SK-N-SH (cell line): Measurements from ENCODE around the gene LSM3. TPM values are rescaled to one million over a fixed set of nuclear protein-coding genes. Genes with fewer than 3 reads are reported as not detected.

Experiments
- CTCF ChIA-PET: fragments of 300-600, 350-600 bp; formaldehyde crosslinking; extraction: SDS; loops from one replicate; lab custom pipeline; 2021; lab: Yijun Ruan, JAX
- POLR2A ChIA-PET: fragments of 350-600 bp; sonication (Branson Sonifier 250); formaldehyde crosslinking; extraction: SDS; loops from one replicate; lab custom pipeline; 2020; ENCODE audit warnings: antibody characterized with exemption, inconsistent platforms; lab: Yijun Ruan, JAX
- DNase-seq: peaks from one replicate; pipeline ENCODE4 v3.0.0; 2012
- H2AFZ ChIP-seq: fragments of 200-600 bp; sonication (generic); 2 replicates; pipeline ENCODE4 v1.8.1; 2016; ENCODE audit warnings: antibody characterized with exemption, mild to moderate bottlenecking, low read depth
- H3F3A ChIP-seq: fragments of 200-600 bp; sonication (generic); replicated peaks from 2 replicates; pipeline ENCODE3; 2016; ENCODE audit warnings: antibody characterized with exemption, mild to moderate bottlenecking; ENCODE audit not compliant: insufficient read depth
- H3K27ac ChIP-seq, 2 experiments: fragments of 200-500 bp in 1 of 2; fragments of 200-600 bp in 1 of 2; sonication (Bioruptor generic) in 1 of 2; sonication (generic), shearing (Covaris generic) in 1 of 2; 2 replicates each; pipeline versions ENCODE4 v1.5.1 to v1.6.1; 2014 to 2016; ENCODE audit warnings: low read depth in 2 of 2, inconsistent platforms in 1 of 2, low read length in 1 of 2, mild to moderate bottlenecking in 1 of 2, mixed read lengths in 1 of 2
- H3K27me3 ChIP-seq: fragments of 200-600 bp; sonication (generic), shearing (Covaris generic); 2 replicates; pipeline ENCODE4 v1.6.1; 2016; ENCODE audit warnings: mixed run types; ENCODE audit not compliant: insufficient read depth
- H3K36me3 ChIP-seq, 2 experiments: fragments of 200-500 bp in 1 of 2; fragments of 200-600 bp in 1 of 2; sonication (Bioruptor generic) in 1 of 2; sonication (generic) in 1 of 2; replicated peaks in 1 of 2; 2 replicates each; pipeline versions ENCODE3 to v1.5.1; 2014 to 2016; ENCODE audit warnings: low read length in 1 of 2, mild to moderate bottlenecking in 1 of 2; ENCODE audit not compliant: insufficient read depth in 2 of 2, control insufficient read depth in 1 of 2
- H3K4me1 ChIP-seq, 2 experiments: fragments of 200-500 bp in 1 of 2; fragments of 200-600 bp in 1 of 2; sonication (Bioruptor generic) in 1 of 2; sonication (generic), shearing (Covaris generic) in 1 of 2; 2 replicates each; pipeline versions ENCODE4 v1.5.1 to v1.6.1; 2014 to 2016; ENCODE audit warnings: low read depth in 1 of 2, low read length in 1 of 2, mixed run types in 1 of 2; ENCODE audit not compliant: insufficient read depth in 2 of 2, control insufficient read depth in 1 of 2
- H3K4me2 ChIP-seq: fragments of 200-600 bp; sonication (generic), shearing (Covaris generic); 2 replicates; pipeline ENCODE4 v1.6.1; 2017; ENCODE audit warnings: mixed run types
- H3K4me3 ChIP-seq, 2 experiments: fragments of 200-500 bp in 1 of 2; fragments of 200-600 bp in 1 of 2; sonication (Bioruptor generic) in 1 of 2; sonication (generic), shearing (Covaris generic) in 1 of 2; 2 replicates each; pipeline versions ENCODE4 v1.5.1 to v1.8.1; 2014 to 2016; ENCODE audit warnings: low read depth in 2 of 2, inconsistent platforms in 1 of 2, low read length in 1 of 2, mild to moderate bottlenecking in 1 of 2, mixed read lengths in 1 of 2, moderate library complexity in 1 of 2
- H3K79me2 ChIP-seq: fragments of 200-600 bp; sonication (generic); 2 replicates; pipeline ENCODE4 v1.8.1; 2017; ENCODE audit warnings: mild to moderate bottlenecking; ENCODE audit not compliant: insufficient read depth
- H3K9ac ChIP-seq: fragments of 200-600 bp; sonication (generic); 2 replicates; pipeline ENCODE4 v1.6.1; 2017; ENCODE audit warnings: mixed run types
- H3K9me2 ChIP-seq: fragments of 200-600 bp; sonication (generic); 2 replicates; pipeline ENCODE4 v1.6.1; 2017; ENCODE audit warnings: mixed run types
- H3K9me3 ChIP-seq: fragments of 200-600 bp; sonication (generic); 2 replicates; pipeline ENCODE4 v1.6.1; 2017; ENCODE audit warnings: mixed run types, mild to moderate bottlenecking, moderate library complexity
- H4K20me1 ChIP-seq: fragments of 200-600 bp; sonication (generic); 2 replicates; pipeline ENCODE4 v1.6.1; 2017; ENCODE audit warnings: mild to moderate bottlenecking, mixed run types; ENCODE audit not compliant: insufficient read depth
- CTCF ChIP-seq: fragments of 200-600 bp; sonication (generic); IDR thresholded peaks from 2 replicates; pipeline ENCODE4 v1.6.1; 2017; ENCODE audit warnings: antibody characterized with exemption, mild to moderate bottlenecking, moderate library complexity
- EP300 ChIP-seq, 2 experiments: IDR thresholded peaks; 2 replicates each; pipeline versions ENCODE4 v1.4.0 to v1.6.1; 2012; ENCODE audit warnings: borderline replicate concordance in 1 of 2, low read depth in 1 of 2, low read length in 1 of 2
- FOXM1 ChIP-seq: IDR thresholded peaks from 2 replicates; pipeline ENCODE4 v1.4.0; 2012; ENCODE audit warnings: low read depth, mild to moderate bottlenecking
- IRF3 ChIP-seq: fragments of 150-350 bp; IDR thresholded peaks from 2 replicates; pipeline ENCODE4 v1.6.1; 2016; ENCODE audit warnings: mild to moderate bottlenecking, low read depth, low read length
- JUND ChIP-seq: IDR thresholded peaks from 2 replicates; pipeline ENCODE4 v1.4.0; 2012
- MEF2A ChIP-seq: IDR thresholded peaks from 2 replicates; pipeline ENCODE4 v1.4.0; 2012; ENCODE audit warnings: low read depth, borderline replicate concordance
- NFIC ChIP-seq: IDR thresholded peaks from 2 replicates; pipeline ENCODE4 v1.4.0; 2012; ENCODE audit warnings: borderline replicate concordance
- POLR2AphosphoS5 ChIP-seq: IDR thresholded peaks from 2 replicates; pipeline ENCODE4 v1.6.1; 2012; ENCODE audit warnings: low read depth, low read length
- RAD21 ChIP-seq: IDR thresholded peaks from 2 replicates; pipeline ENCODE4 v1.6.1; 2012; ENCODE audit warnings: mild to moderate bottlenecking, low read length
- RCOR1 ChIP-seq: fragments of 150-350 bp; IDR thresholded peaks from 2 replicates; pipeline ENCODE4 v1.6.1; 2017; ENCODE audit warnings: antibody characterized with exemption, low read length
- REST ChIP-seq: IDR thresholded peaks from 2 replicates; pipeline ENCODE4 v1.6.1; 2012; ENCODE audit warnings: mild to moderate bottlenecking, low read depth, low read length, moderate library complexity
- RXRA ChIP-seq: IDR thresholded peaks from 2 replicates; pipeline ENCODE4 v1.4.0; 2012; ENCODE audit warnings: low read depth, mild to moderate bottlenecking, borderline replicate concordance
- USF1 ChIP-seq: IDR thresholded peaks from 2 replicates; pipeline ENCODE4 v1.4.0; 2012; ENCODE audit warnings: low read depth, borderline replicate concordance
- YY1 ChIP-seq: IDR thresholded peaks from 2 replicates; pipeline ENCODE4 v1.4.0; 2012; ENCODE audit warnings: low read depth, mild to moderate bottlenecking
- WGBS: methylation state at CpG from one replicate; pipeline ENCODE4 v1.1.6; 2017; ENCODE audit warnings: low lambda C conversion rate; 5-methylcytosine and 5-hydroxymethylcytosine counted together
- polyA plus RNA-seq, 3 experiments: library from polyadenylated mRNA; depleted of rRNA; stranded (reverse); fragments of >200 nt; gene quantifications; 2 replicates each; pipeline ENCODE4 v1.2.3, GENCODE V29; 2012
- TF ChIP-seq, protein P1 (sequence below): IDR thresholded peaks from 2 replicates; pipeline ENCODE4 v1.4.0; 2012; ENCODE audit warnings: low read depth
- TF ChIP-seq, protein P2 (sequence below): IDR thresholded peaks from 2 replicates; pipeline ENCODE4 v1.4.0; 2012; ENCODE audit warnings: low read depth, borderline replicate concordance

The LSM3 gene
- polyA plus RNA-seq, 1 of the 3 experiments (the other 2 are of a cell fraction): 5.1 TPM

- 95% methylated on average over 19 of the region's 19 CpGs for WGBS
- Histone ChIP-seq H3K9me3 (no peaks in the 10 kb centered on the region), H3K36me3 (peaks cover 13 to 70% of the 10 kb centered on the region in 2 experiments), H3K27ac (peak overlapping the region; percentile 78 to 100), H3K4me2 (no peak overlapping the region), H3K9me2 (no peaks in the 10 kb centered on the region), H3K79me2 (no peaks in the 10 kb centered on the region; the same call in 1 of the 2 replicates), H3K4me3 (no peak overlapping the region), H3F3A (peaks cover 43% of the 10 kb centered on the region), H3K9ac (0 out of 2 replicates have a peak overlapping the region, but pooled peaks have one; percentile 85), H2AFZ (no peak overlapping the region), H3K27me3 (no peaks in the 10 kb centered on the region), H4K20me1 (no peaks in the 10 kb centered on the region), H3K4me1 (peaks cover 15 to 27% of the 10 kb centered on the region in 2 experiments)
- DNase-seq: no peak
- POLR2A ChIA-PET: interaction anchor here (0.6 to 1.1 kb wide), 3 partner anchors 17 to 245 kb away, joined by 3 to 4 read pairs (median 3); partner anchors contain the start of gene CHCHD4
- CTCF ChIA-PET: interaction anchor here (0.8 to 1.5 kb wide), 2 partner anchors 10 to 23 kb away, joined by 3 read pairs; no protein-coding TSS in a partner anchor
- TF ChIP-seq USF1: no peak
- no peak for TF ChIP-seq CTCF
- TF ChIP-seq RCOR1: no peak
- TF ChIP-seq, protein P1, sequence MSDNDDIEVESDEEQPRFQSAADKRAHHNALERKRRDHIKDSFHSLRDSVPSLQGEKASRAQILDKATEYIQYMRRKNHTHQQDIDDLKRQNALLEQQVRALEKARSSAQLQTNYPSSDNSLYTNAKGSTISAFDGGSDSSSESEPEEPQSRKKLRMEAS: no peak
- TF ChIP-seq, protein P2, sequence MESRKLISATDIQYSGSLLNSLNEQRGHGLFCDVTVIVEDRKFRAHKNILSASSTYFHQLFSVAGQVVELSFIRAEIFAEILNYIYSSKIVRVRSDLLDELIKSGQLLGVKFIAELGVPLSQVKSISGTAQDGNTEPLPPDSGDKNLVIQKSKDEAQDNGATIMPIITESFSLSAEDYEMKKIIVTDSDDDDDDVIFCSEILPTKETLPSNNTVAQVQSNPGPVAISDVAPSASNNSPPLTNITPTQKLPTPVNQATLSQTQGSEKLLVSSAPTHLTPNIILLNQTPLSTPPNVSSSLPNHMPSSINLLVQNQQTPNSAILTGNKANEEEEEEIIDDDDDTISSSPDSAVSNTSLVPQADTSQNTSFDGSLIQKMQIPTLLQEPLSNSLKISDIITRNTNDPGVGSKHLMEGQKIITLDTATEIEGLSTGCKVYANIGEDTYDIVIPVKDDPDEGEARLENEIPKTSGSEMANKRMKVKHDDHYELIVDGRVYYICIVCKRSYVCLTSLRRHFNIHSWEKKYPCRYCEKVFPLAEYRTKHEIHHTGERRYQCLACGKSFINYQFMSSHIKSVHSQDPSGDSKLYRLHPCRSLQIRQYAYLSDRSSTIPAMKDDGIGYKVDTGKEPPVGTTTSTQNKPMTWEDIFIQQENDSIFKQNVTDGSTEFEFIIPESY: no peak
- no peak for TF ChIP-seq EP300 (IDR thresholded peaks at IDR 0.05; ENCODE audit: borderline replicate concordance in 1 of 2, low read depth in 1 of 2, low read length in 1 of 2)
- TF ChIP-seq IRF3: no peak
- TF ChIP-seq RXRA: no peak
- TF ChIP-seq YY1: no peak
- TF ChIP-seq REST: no peak
- TF ChIP-seq NFIC: no peak
- no peak; the same call in 1 of the 2 replicates for TF ChIP-seq POLR2AphosphoS5
- TF ChIP-seq FOXM1: no peak
- TF ChIP-seq JUND: no peak
- no peak for TF ChIP-seq RAD21
- TF ChIP-seq MEF2A: no peak
These were observed 36.8 kb upstream of the LSM3 start for GRCh38 chr3:14141602-14142341.
